Colonic mucosa (tissue), 4 donors: ENCODE measurements around the gene DNAJC3. TPM values are rescaled to one million over a fixed set of nuclear protein-coding genes. Genes with fewer than 3 reads are reported as not detected.
"Not testable (repeated sequence)": the region's sequence is repeated elsewhere in the genome, so short reads cannot be mapped to it uniquely, and the experiment has no call there.

Experiments used
- DNase-seq: peaks from one replicate; pipeline ENCODE4 v3.0.0-alpha.2; 2020
- H3K27ac ChIP-seq: fragments of 200-600 bp; one replicate; pipeline ENCODE4 v1.8.0; 2021
- H3K27me3 ChIP-seq: fragments of 200-600 bp; one replicate; pipeline ENCODE4 v1.8.0; 2021
- H3K36me3 ChIP-seq: fragments of 200-600 bp; one replicate; pipeline ENCODE4 v1.8.0; 2021
- H3K4me1 ChIP-seq: fragments of 200-600 bp; one replicate; pipeline ENCODE4 v1.8.0; 2021; ENCODE audit warnings: mild to moderate bottlenecking
- H3K4me3 ChIP-seq: fragments of 200-600 bp; one replicate; pipeline ENCODE4 v1.8.0; 2021
- H3K9ac ChIP-seq, 2 donors: one replicate each; pipeline ENCODE4 v1.7.0; 2013; ENCODE audit warnings: control low read depth in 2 of 2, low read depth in 2 of 2, low read length in 2 of 2
- H3K9me3 ChIP-seq: fragments of 200-600 bp; one replicate; pipeline ENCODE4 v1.8.0; 2021
- intact Hi-C: fragments of 100-400 bp; cut with DNase I; formaldehyde crosslinking; loops from one replicate; pipeline ENCODE4 v1.14.1; 2022
- total RNA-seq, 2 donors: library from RNA; stranded (reverse); fragmentation: NEBNext Ultra II Directional in 1 of 2; extraction: Animal tissue kit (Norgen Biotek cat#: 25700) in 1 of 2; gene quantifications; one replicate each; pipeline ENCODE4 v1.2.1, GENCODE V29; 2021
- TF ChIP-seq, protein P1 (sequence below): fragments of 200-600 bp; IDR thresholded peaks from one replicate; pipeline ENCODE4 v1.8.0; 2022; ENCODE audit warnings: antibody characterized with exemption, mild to moderate bottlenecking
- donor health status: healthy.
- donor health status: DM: no; HTN: no; CAD: no.
- donor health status: DM: no; HTN: no; CAD: no.

The DNAJC3 gene
- total RNA-seq, 2 donors from 2014 or later: 70.6 to 76.8 TPM

DNA sequence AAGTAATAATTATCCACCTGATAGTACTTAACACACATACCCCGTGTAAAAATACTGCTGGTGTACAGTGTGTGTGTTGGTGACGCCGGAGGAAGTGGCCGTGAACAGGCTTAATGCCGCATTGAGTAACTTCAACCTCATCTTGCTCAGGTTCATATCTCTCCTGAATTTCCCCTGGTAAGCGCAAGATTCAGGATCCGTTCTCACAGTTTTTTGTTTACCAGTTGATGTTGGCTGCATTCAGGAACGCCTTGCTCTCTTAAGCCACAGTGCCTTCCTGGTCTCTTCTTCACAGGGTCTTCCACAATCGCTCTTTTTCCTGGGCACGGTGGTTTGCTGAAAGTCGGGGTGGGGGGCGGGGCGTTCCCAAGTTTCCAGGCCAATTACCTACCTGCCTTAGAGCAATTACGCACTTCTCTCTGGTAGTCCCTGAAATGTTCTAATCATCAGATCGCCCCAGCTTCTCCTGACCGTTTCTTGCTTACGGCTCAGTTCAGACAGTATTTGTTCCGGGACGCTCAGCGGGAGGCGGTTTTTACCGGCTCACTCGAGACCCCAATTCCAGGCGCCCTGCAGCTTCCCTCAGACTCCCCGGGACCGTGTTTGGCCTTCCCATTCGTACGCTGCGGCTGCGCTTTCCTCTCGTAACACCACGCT is 706 bp upstream of the DNAJC3 start:
- H3K27me3 ChIP-seq: no peaks in the 10 kb centered on the region
- TF ChIP-seq, protein P1, sequence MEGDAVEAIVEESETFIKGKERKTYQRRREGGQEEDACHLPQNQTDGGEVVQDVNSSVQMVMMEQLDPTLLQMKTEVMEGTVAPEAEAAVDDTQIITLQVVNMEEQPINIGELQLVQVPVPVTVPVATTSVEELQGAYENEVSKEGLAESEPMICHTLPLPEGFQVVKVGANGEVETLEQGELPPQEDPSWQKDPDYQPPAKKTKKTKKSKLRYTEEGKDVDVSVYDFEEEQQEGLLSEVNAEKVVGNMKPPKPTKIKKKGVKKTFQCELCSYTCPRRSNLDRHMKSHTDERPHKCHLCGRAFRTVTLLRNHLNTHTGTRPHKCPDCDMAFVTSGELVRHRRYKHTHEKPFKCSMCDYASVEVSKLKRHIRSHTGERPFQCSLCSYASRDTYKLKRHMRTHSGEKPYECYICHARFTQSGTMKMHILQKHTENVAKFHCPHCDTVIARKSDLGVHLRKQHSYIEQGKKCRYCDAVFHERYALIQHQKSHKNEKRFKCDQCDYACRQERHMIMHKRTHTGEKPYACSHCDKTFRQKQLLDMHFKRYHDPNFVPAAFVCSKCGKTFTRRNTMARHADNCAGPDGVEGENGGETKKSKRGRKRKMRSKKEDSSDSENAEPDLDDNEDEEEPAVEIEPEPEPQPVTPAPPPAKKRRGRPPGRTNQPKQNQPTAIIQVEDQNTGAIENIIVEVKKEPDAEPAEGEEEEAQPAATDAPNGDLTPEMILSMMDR: no peak
- no peaks in the 10 kb centered on the region for H3K9me3 ChIP-seq
- H3K4me3 ChIP-seq: peak overlapping the region; percentile 84
- H3K4me1 ChIP-seq: peaks cover 22% of the 10 kb centered on the region
- peak; percentile 33 for DNase-seq
- intact Hi-C loops: no loop called here
- peak overlapping the region; percentile 87 to 96 for H3K9ac ChIP-seq
- no peaks in the 10 kb centered on the region for H3K36me3 ChIP-seq
- H3K27ac ChIP-seq: peak overlapping the region; percentile 96

- Histone ChIP-seq H3K9ac (peak overlapping the region; percentile 88 to 96), H3K27ac (peak overlapping the region; percentile 96), H3K4me3 (peak overlapping the region; percentile 84), H3K36me3 (no peaks in the 10 kb centered on the region), H3K27me3 (no peaks in the 10 kb centered on the region), H3K4me1 (peaks cover 22% of the 10 kb centered on the region), H3K9me3 (no peaks in the 10 kb centered on the region)
- intact Hi-C loops: no loop called here
- TF ChIP-seq, protein P1: no peak
- DNase-seq: peak; percentile 57
Observed at GRCh38 chr13:95677564-95678266, 776 bp downstream of the DNAJC3 start.

- Histone ChIP-seq H3K4me1 (peaks cover 22% of the 10 kb centered on the region), H3K27ac (no peak overlapping the region)
Observed at GRCh38 chr13:95678967-95679366, 2.0 kb downstream of the DNAJC3 start.

DNA sequence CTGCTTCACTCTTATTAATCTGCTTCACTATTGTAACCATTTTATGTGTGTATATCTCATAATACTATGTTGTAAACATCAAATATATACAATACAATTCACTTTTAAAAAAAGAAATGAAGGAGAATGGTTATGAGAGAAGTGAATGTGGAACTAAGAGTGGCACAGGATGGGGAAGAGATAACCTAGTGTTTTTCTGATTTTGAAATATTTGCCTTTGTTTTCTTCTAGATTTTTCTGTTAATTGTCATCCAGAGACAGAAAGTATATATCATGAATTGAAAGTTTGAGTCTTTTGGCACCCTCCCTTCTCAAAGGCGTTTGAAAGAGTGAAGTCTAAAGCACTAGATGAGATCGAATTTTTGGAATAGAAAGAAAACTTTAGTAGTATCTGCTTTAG is 2.8 kb downstream of the DNAJC3 start:
- H3K36me3 ChIP-seq: no peaks in the 10 kb centered on the region
- DNase-seq: no peak
- no peaks in the 10 kb centered on the region for H3K27me3 ChIP-seq
- TF ChIP-seq, protein P1: no peak
- H3K4me1 ChIP-seq: peaks cover 20% of the 10 kb centered on the region
- no peak overlapping the region for H3K9ac ChIP-seq
- intact Hi-C loops: no loop called here
- no peaks in the 10 kb centered on the region for H3K9me3 ChIP-seq
- H3K27ac ChIP-seq: no peak overlapping the region
- no peak overlapping the region for H3K4me3 ChIP-seq

More at GRCh38 chr13:95678967-95679366, 2.0 kb downstream of the DNAJC3 start:
- Histone ChIP-seq H3K9me3 (no peaks in the 10 kb centered on the region), H3K27me3 (no peaks in the 10 kb centered on the region), H3K9ac (no peak overlapping the region), H3K36me3 (no peaks in the 10 kb centered on the region), H3K4me3 (no peak overlapping the region)
- intact Hi-C loops: no loop called here
- no peak for DNase-seq
- TF ChIP-seq, protein P1: no peak

DNA sequence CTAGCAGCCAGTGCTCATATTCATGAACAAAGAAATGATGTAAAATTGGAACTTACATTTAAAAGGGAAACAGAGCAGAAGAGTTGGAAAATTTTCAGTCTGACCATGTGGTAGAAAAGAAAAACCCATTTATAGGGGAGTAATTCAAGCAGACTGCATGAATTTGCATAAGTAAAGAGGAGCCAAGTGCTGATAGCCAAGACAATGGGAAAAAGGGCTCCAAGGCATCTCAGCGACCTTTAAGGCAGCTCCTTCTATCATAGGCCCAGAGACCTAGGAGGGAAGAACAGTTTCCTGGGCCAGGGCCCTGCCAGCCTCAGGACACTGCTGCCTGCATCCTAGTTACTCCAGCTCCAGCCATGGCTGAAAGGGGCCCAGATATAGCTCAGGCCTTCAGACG is 7.5 kb downstream of the DNAJC3 start:
- Histone ChIP-seq H3K36me3 (no peaks in the 10 kb centered on the region), H3K4me1 (peaks cover 6% of the 10 kb centered on the region), H3K27me3 (no peaks in the 10 kb centered on the region), H3K9ac (no peak overlapping the region), H3K9me3 (no peaks in the 10 kb centered on the region), H3K4me3 (no peak overlapping the region), H3K27ac (no peak overlapping the region)
- DNase-seq: no peak
- TF ChIP-seq, protein P1: no peak
- intact Hi-C loops: no loop called here

DNA sequence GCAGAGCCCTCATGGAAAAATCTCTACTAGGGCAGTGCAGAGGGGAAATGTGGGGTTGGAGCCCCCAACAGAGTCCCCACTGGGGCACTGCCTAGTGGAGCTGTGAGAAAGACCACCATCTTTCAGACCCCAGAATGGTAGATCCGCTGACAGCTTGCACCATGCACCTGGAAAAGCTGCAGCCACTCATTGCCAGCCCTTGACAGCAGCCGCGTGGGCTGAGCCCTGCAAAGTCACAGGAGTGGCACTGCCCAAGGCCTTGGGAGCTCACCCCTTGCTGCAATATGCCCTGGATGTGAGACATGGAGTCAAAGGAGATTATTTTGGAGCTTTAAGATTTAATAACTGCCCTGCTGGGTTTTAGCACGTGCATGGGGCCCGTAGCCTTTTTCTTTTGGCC is 8.0 kb downstream of the DNAJC3 start:
- H3K27me3 ChIP-seq, H3K36me3 ChIP-seq, intact Hi-C loops, H3K4me3 ChIP-seq, H3K9me3 ChIP-seq, H3K4me1 ChIP-seq, H3K9ac ChIP-seq, H3K27ac ChIP-seq, DNase-seq: not testable (repeated sequence)
